ENCODE measurements around the gene CCDC51. TPM values are rescaled to one million over a fixed set of nuclear protein-coding genes. Genes with fewer than 3 reads are reported as not detected.

Gene CCDC51
- polyA plus RNA-seq, 1 donor (not counting 4 experiments of a cell fraction or from before 2014, with no cell fraction given) = 27.9 TPM

DNA sequence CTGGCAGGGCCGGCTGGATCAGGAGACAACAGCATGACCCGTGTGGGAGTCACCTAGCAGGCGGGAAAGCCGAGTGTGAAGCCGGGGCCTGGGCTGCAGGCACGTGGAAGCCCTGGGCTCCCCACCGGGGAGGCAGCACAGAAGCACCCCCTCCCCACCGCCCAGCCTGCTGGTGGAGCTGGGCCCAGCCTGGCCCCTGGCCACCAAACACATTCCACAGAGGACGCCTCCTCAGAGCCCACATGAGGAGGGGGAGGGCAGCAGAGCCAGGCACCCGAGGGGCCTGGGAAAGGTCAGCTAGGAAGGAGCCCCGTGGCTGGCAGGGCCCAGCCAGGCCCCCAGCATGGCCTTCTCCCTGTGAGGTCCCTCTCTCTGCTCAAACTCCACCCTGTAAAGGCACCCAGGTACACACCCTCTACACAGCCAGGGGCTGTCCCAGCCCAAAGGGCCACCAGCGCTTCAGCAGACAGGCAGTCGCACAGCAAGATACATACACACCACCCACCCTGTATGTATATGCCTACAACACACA is 14.6 kb downstream of the CCDC51 start:
- Histone ChIP-seq H3K9ac (ENCODE audit: control insufficient read depth, extremely low read depth, insufficient read depth, low read length) (peak overlapping the region; percentile 49), H3K79me2 (ENCODE audit: control insufficient read depth, insufficient read depth, low read length) (peaks cover 85% of the 10 kb centered on the region), H3K9me3 (ENCODE audit: control insufficient read depth, low read depth, low read length) (no peaks in the 10 kb centered on the region), H3K36me3 (ENCODE audit: control insufficient read depth in 2 of 2, extremely low read depth in 1 of 2, insufficient read depth in 2 of 2, low read length in 2 of 2) (peaks cover 30 to 32% of the 10 kb centered on the region in 2 experiments), H3K27ac (ENCODE audit: control insufficient read depth, insufficient read depth, low read length) (peak overlapping the region; percentile 41), H3K4me1 (ENCODE audit: control insufficient read depth, extremely low read depth, insufficient read depth, low read length) (peaks cover 48% of the 10 kb centered on the region), H3K4me2 (ENCODE audit: control insufficient read depth, extremely low read depth, insufficient read depth, low read depth, low read length) (peak overlapping the region; percentile 99), H4K20me1 (ENCODE audit: control insufficient read depth, extremely low read depth, insufficient read depth, low read length) (peaks cover 21% of the 10 kb centered on the region), H2AFZ (ENCODE audit: control insufficient read depth, low read length) (no peak overlapping the region), H3K4me3 (ENCODE audit: control insufficient read depth in 2 of 3, extremely low read depth in 1 of 3, insufficient read depth in 2 of 3, low read depth in 1 of 3, low read length in 3 of 3) (no peak overlapping the region), H3K9me1 (ENCODE audit: control insufficient read depth, extremely low read depth, insufficient read depth, low read length) (no peaks in the 10 kb centered on the region), H3K27me3 (ENCODE audit: control insufficient read depth, extremely low read depth, insufficient read depth, low read length) (no peaks in the 10 kb centered on the region)
- dilution Hi-C loops (cut with MboI; ENCODE audit: extremely low pct_ligation_motif_present, low sequenced_read_pairs) = loop anchor here (25.0 kb wide), 1 partner anchor 163 kb away; no protein-coding TSS in a partner anchor
- FAIRE-seq (no peak), DNase-seq (ENCODE audit: low read depth, low spot score) (no peak)
- TF ChIP-seq, protein P1, sequence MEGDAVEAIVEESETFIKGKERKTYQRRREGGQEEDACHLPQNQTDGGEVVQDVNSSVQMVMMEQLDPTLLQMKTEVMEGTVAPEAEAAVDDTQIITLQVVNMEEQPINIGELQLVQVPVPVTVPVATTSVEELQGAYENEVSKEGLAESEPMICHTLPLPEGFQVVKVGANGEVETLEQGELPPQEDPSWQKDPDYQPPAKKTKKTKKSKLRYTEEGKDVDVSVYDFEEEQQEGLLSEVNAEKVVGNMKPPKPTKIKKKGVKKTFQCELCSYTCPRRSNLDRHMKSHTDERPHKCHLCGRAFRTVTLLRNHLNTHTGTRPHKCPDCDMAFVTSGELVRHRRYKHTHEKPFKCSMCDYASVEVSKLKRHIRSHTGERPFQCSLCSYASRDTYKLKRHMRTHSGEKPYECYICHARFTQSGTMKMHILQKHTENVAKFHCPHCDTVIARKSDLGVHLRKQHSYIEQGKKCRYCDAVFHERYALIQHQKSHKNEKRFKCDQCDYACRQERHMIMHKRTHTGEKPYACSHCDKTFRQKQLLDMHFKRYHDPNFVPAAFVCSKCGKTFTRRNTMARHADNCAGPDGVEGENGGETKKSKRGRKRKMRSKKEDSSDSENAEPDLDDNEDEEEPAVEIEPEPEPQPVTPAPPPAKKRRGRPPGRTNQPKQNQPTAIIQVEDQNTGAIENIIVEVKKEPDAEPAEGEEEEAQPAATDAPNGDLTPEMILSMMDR (optimal IDR thresholded peaks at IDR 0.05 in 1 of 3, IDR thresholded peaks at IDR 0.05 in 1 of 3, conservative IDR thresholded peaks at IDR 0.05 in 1 of 3; ENCODE audit: extremely low read depth in 1 of 3, insufficient read depth in 2 of 3, low read length in 3 of 3) = no peak
- TF ChIP-seq EZH2 (IDR thresholded peaks at IDR 0.05; ENCODE audit: low read length) = no peak

DNA sequence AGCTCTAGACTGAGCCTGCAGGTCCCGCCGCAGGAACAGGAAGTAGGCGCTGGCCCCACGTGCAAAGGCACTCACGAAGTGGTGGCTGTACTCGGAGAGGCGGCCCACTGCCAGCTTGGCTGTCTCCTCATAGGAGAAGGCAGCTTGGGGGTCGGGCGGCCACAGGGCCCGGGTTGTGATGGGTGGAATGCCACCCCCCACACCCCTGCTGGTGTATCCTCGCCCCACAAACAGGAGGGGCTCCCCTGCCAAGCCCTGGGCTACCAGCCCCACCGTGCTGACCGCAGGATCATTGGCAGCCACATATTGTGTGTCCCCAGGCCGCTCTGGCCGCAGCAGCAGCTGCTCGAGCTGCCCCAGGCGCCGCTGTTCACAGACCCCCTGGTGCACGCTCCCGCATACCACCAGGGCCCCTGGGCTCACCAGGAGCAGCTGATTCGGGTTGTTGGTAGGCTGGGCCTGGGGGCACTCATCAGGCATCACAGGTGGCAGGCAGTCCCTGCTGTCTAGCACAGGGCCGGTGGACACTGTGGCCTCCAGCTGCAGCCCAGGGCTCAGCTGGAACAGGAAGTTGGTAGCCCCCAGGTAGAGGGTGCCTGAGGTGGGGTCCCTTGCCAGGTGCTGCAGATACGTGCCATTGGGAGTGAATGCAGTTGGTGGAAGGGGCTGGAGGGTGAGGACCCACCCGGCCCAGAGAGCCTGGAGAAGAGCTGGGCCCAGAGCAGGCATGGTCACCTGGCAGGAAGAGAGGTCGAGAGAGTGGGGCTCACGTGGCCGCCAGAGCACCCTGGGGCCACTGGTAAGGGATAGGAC is 15.8 kb downstream of the CCDC51 start:
- TF ChIP-seq, protein P1 (optimal IDR thresholded peaks at IDR 0.05 in 1 of 3, IDR thresholded peaks at IDR 0.05 in 1 of 3, conservative IDR thresholded peaks at IDR 0.05 in 1 of 3; ENCODE audit: extremely low read depth in 1 of 3, insufficient read depth in 2 of 3, low read length in 3 of 3) = no peak
- TF ChIP-seq EZH2 (IDR thresholded peaks at IDR 0.05; ENCODE audit: low read length) = no peak
- peaks cover 44% of the 10 kb centered on the region for H3K4me1 ChIP-seq (ENCODE audit: control insufficient read depth, extremely low read depth, insufficient read depth, low read length)
- H3K4me2 ChIP-seq (ENCODE audit: control insufficient read depth, extremely low read depth, insufficient read depth, low read depth, low read length) = no peak overlapping the region
- no peak for FAIRE-seq
- dilution Hi-C loops (cut with MboI; ENCODE audit: extremely low pct_ligation_motif_present, low sequenced_read_pairs) = no loop called here
- no peaks in the 10 kb centered on the region for H3K9me1 ChIP-seq (ENCODE audit: control insufficient read depth, extremely low read depth, insufficient read depth, low read length)
- peaks cover 85% of the 10 kb centered on the region for H3K79me2 ChIP-seq (ENCODE audit: control insufficient read depth, insufficient read depth, low read length)
- no peak overlapping the region for H3K27ac ChIP-seq (ENCODE audit: control insufficient read depth, insufficient read depth, low read length)
- peaks cover 24% of the 10 kb centered on the region for H4K20me1 ChIP-seq (ENCODE audit: control insufficient read depth, extremely low read depth, insufficient read depth, low read length)
- no peak overlapping the region for H2AFZ ChIP-seq (ENCODE audit: control insufficient read depth, low read length)
- no peak overlapping the region for H3K9ac ChIP-seq (ENCODE audit: control insufficient read depth, extremely low read depth, insufficient read depth, low read length)
- peaks cover 32 to 40% of the 10 kb centered on the region in 2 experiments for H3K36me3 ChIP-seq (ENCODE audit: control insufficient read depth in 2 of 2, extremely low read depth in 1 of 2, insufficient read depth in 2 of 2, low read length in 2 of 2)
- H3K4me3 ChIP-seq (ENCODE audit: control insufficient read depth in 2 of 3, extremely low read depth in 1 of 3, insufficient read depth in 2 of 3, low read depth in 1 of 3, low read length in 3 of 3) = no peak overlapping the region
- no peak for DNase-seq (ENCODE audit: low read depth, low spot score)
- H3K27me3 ChIP-seq (ENCODE audit: control insufficient read depth, extremely low read depth, insufficient read depth, low read length) = no peaks in the 10 kb centered on the region
- no peaks in the 10 kb centered on the region for H3K9me3 ChIP-seq (ENCODE audit: control insufficient read depth, low read depth, low read length)

Measured in keratinocyte (primary cell).